H1 (cell line): ENCODE results near the gene RAN. TPM values are rescaled to one million over a fixed set of nuclear protein-coding genes. Genes with fewer than 3 reads are reported as not detected.
A peak's percentile ranks its signal among the peaks of the same experiment; 100 is the strongest.
"Not testable (repeated sequence)": the region's sequence is repeated elsewhere in the genome, so short reads cannot be mapped to it uniquely, and the experiment has no call there.

Source experiments
- CTCF ChIA-PET: fragments of 300-600 bp; sonication (Branson Sonifier 250); formaldehyde crosslinking; loops from one replicate; lab custom pipeline; 2021; ENCODE audit not compliant: partially characterized antibody; lab: Charles Lee
- POLR2A ChIA-PET: fragments of 300-600 bp; sonication (Branson Sonifier 250); formaldehyde crosslinking; loops from one replicate; lab custom pipeline; 2021; ENCODE audit warnings: inconsistent platforms; ENCODE audit not compliant: partially characterized antibody; lab: Charles Lee
- DNase-seq, 2 experiments: peaks; one replicate each; pipeline versions ENCODE4 v3.0.0 to v3.0.0-alpha.2; 2010 to 2022; ENCODE audit warnings: low spot score in 2 of 2, low read depth in 1 of 2, mixed read lengths in 1 of 2
- FAIRE-seq: peaks from 2 replicates; lab custom pipeline; 2011; peaks lifted over from hg19 to GRCh38; lab: Jason Lieb, UNC
- H2AFZ ChIP-seq: 2 replicates; pipeline ENCODE4 v1.8.1; 2012; ENCODE audit warnings: low read length, inconsistent platforms
- H2AK5ac ChIP-seq: 2 replicates; pipeline ENCODE4 v1.6.1; 2013; ENCODE audit warnings: low read depth, low read length
- H2BK120ac ChIP-seq: replicated peaks from 2 replicates; pipeline ENCODE3; 2013; ENCODE audit warnings: low read depth, low read length, inconsistent platforms
- H2BK12ac ChIP-seq: 2 replicates; pipeline ENCODE4 v1.6.1; 2013; ENCODE audit warnings: low read depth, low read length
- H2BK15ac ChIP-seq: 2 replicates; pipeline ENCODE4 v1.6.1; 2013; ENCODE audit warnings: low read length
- H2BK20ac ChIP-seq: 2 replicates; pipeline ENCODE4 v1.6.1; 2013; ENCODE audit warnings: low read length
- H2BK5ac ChIP-seq: 2 replicates; pipeline ENCODE4 v1.6.1; 2013; ENCODE audit warnings: low read depth, low read length
- H3K14ac ChIP-seq: 2 replicates; pipeline ENCODE4 v1.6.1; 2013; ENCODE audit warnings: inconsistent platforms; ENCODE audit not compliant: insufficient read length
- H3K18ac ChIP-seq: 2 replicates; pipeline ENCODE4 v1.6.1; 2013; ENCODE audit warnings: low read length; ENCODE audit errors: extremely low read depth
- H3K23ac ChIP-seq: 2 replicates; pipeline ENCODE4 v1.6.1; 2013; ENCODE audit warnings: inconsistent platforms; ENCODE audit not compliant: insufficient read length
- H3K23me2 ChIP-seq: 2 replicates; pipeline ENCODE4 v1.6.1; 2013; ENCODE audit warnings: low read depth, low read length
- H3K27ac ChIP-seq: 2 replicates; pipeline ENCODE4 v1.6.1; 2011; ENCODE audit warnings: low read depth, low read length, inconsistent platforms
- H3K27me3 ChIP-seq, 4 experiments: replicated peaks in 1 of 4; 1 replicate in 1 of 4; 2 replicates in 3 of 4; pipeline versions ENCODE4 v1.6.1 to v1.8.1; 2011 to 2013; ENCODE audit warnings: low read length in 3 of 4, mild to moderate bottlenecking in 3 of 4, inconsistent platforms in 2 of 4, mixed read lengths in 2 of 4, moderate library complexity in 1 of 4; ENCODE audit not compliant: control insufficient read depth in 3 of 4, insufficient read depth in 3 of 4; ENCODE audit errors: extremely low read depth in 1 of 4
- H3K36me3 ChIP-seq, 4 experiments: 2 replicates each; pipeline versions ENCODE4 v1.6.1 to v1.8.1; 2011 to 2013; ENCODE audit warnings: mild to moderate bottlenecking in 4 of 4, low read length in 3 of 4, moderate library complexity in 2 of 4, control low read depth in 1 of 4, inconsistent platforms in 1 of 4; ENCODE audit not compliant: insufficient read depth in 4 of 4, control insufficient read depth in 2 of 4
- H3K4ac ChIP-seq: replicated peaks from 2 replicates; pipeline ENCODE3; 2013; ENCODE audit warnings: low read length, low read depth, mixed read lengths, inconsistent platforms; ENCODE audit not compliant: insufficient read length
- H3K4me1 ChIP-seq, 4 experiments: replicated peaks in 1 of 4; 1 replicate in 1 of 4; 2 replicates in 3 of 4; pipeline versions ENCODE4 v1.6.1 to v1.8.1; 2011 to 2013; ENCODE audit warnings: low read length in 3 of 4, inconsistent platforms in 2 of 4, mixed read lengths in 1 of 4; ENCODE audit not compliant: insufficient read depth in 4 of 4, control insufficient read depth in 3 of 4
- H3K4me2 ChIP-seq, 2 experiments: 2 replicates each; pipeline versions ENCODE4 v1.6.1 to v1.8.1; 2011 to 2013; ENCODE audit warnings: low read depth in 2 of 2, low read length in 2 of 2, control low read depth in 1 of 2, inconsistent platforms in 1 of 2, mild to moderate bottlenecking in 1 of 2; ENCODE audit not compliant: insufficient read depth in 1 of 2
- H3K4me3 ChIP-seq, 4 experiments: fragments of 200-600, 300-600 bp in 1 of 4; sonication (generic), shearing (Covaris generic), sonication (Bioruptor Twin) in 1 of 4; 2 replicates each; pipeline versions ENCODE4 v1.5.1 to v1.8.1; 2011 to 2016; ENCODE audit warnings: low read length in 4 of 4, low read depth in 3 of 4, control low read depth in 2 of 4, inconsistent platforms in 2 of 4, mild to moderate bottlenecking in 2 of 4, mixed read lengths in 1 of 4, moderate library complexity in 1 of 4; ENCODE audit not compliant: insufficient read depth in 2 of 4; ENCODE audit errors: extremely low read depth in 1 of 4
- H3K56ac ChIP-seq: replicated peaks from 2 replicates; pipeline ENCODE3; 2013; ENCODE audit warnings: low read depth, mild to moderate bottlenecking, mixed read lengths, low read length, inconsistent platforms; ENCODE audit not compliant: insufficient read length
- H3K79me1 ChIP-seq: 2 replicates; pipeline ENCODE4 v1.6.1; 2013; ENCODE audit warnings: low read depth, low read length, control low read depth
- H3K79me2 ChIP-seq, 2 experiments: 2 replicates each; pipeline versions ENCODE4 v1.6.1 to v1.8.1; 2012 to 2013; ENCODE audit warnings: low read length in 2 of 2, mild to moderate bottlenecking in 2 of 2, inconsistent platforms in 1 of 2; ENCODE audit not compliant: insufficient read depth in 2 of 2, control insufficient read depth in 1 of 2
- H3K9ac ChIP-seq, 4 experiments: replicated peaks in 1 of 4; 1 replicate in 1 of 4; 2 replicates in 3 of 4; pipeline versions ENCODE4 v1.6.1 to v1.8.1; 2011 to 2013; ENCODE audit warnings: low read depth in 3 of 4, low read length in 3 of 4, control low read depth in 2 of 4, mild to moderate bottlenecking in 2 of 4, moderate library complexity in 2 of 4, inconsistent platforms in 1 of 4; ENCODE audit errors: extremely low read depth in 1 of 4
- H3K9me3 ChIP-seq, 2 experiments: 2 replicates each; pipeline versions ENCODE4 v1.6.1 to v1.8.1; 2012 to 2013; ENCODE audit warnings: mild to moderate bottlenecking in 2 of 2, moderate library complexity in 2 of 2, control low read depth in 1 of 2, inconsistent platforms in 1 of 2, low read depth in 1 of 2, low read length in 1 of 2, mixed read lengths in 1 of 2; ENCODE audit not compliant: insufficient read depth in 2 of 2
- H4K20me1 ChIP-seq, 2 experiments: replicated peaks in 1 of 2; 2 replicates each; pipeline versions ENCODE3 to v1.8.1; 2011 to 2013; ENCODE audit warnings: inconsistent platforms in 2 of 2, low read length in 2 of 2, mild to moderate bottlenecking in 1 of 2; ENCODE audit not compliant: insufficient read depth in 2 of 2, control insufficient read depth in 1 of 2
- H4K5ac ChIP-seq: 2 replicates; pipeline ENCODE4 v1.6.1; 2013; ENCODE audit warnings: low read length, low read depth, mixed read lengths, inconsistent platforms; ENCODE audit not compliant: insufficient read length
- H4K8ac ChIP-seq: 2 replicates; pipeline ENCODE4 v1.8.0; 2013; ENCODE audit warnings: mild to moderate bottlenecking, moderate library complexity, low read length, inconsistent platforms; ENCODE audit not compliant: insufficient read depth; ENCODE audit errors: extremely low read depth
- H4K91ac ChIP-seq: replicated peaks from 2 replicates; pipeline ENCODE3; 2013; ENCODE audit warnings: low read length, mixed read lengths, inconsistent platforms; ENCODE audit not compliant: insufficient read length
- WGBS, 2 experiments: shearing (Covaris generic) in 1 of 2; methylation state at CpG; one replicate each; pipeline versions ENCODE4 v1.1.6 to v1.1.7; 2013 to 2015; ENCODE audit warnings: low lambda C conversion rate in 2 of 2, mixed read lengths in 2 of 2, inconsistent platforms in 1 of 2, low coverage in 1 of 2, missing lambda C conversion rate in 1 of 2; ENCODE audit not compliant: insufficient replicate concordance in 2 of 2, insufficient coverage in 1 of 2, insufficient read length in 1 of 2; ENCODE audit errors: extremely low coverage in 1 of 2, missing lambda C conversion rate in 1 of 2; 5-methylcytosine and 5-hydroxymethylcytosine counted together
- polyA plus RNA-seq, 7 experiments: library from polyadenylated mRNA; depleted of rRNA in 3 of 7; stranded (reverse) in 5 of 7; unstranded in 2 of 7; fragments of >200 nt in 5 of 7; fragments of 200-250 nt in 2 of 7; gene quantifications; 1 replicate in 5 of 7; 2 replicates in 1 of 7; 4 replicates in 1 of 7; pipeline versions ENCODE4 v1.2.1 to v1.2.3, GENCODE V29; 2011 to 2013; ENCODE audit warnings: missing spikeins in 2 of 7, mixed read lengths in 2 of 7
- total RNA-seq: library from RNA; stranded (reverse); fragmentation: NEBNext Ultra II Directional; extraction: Animal tissue kit (Norgen Biotek cat#: 25700); gene quantifications from 2 replicates; pipeline ENCODE4 v1.2.1, GENCODE V29; 2021

Gene RAN
- total and polyA plus RNA-seq, 2 of the 8 experiments (the other 6 are each of a cell fraction or from before 2014, with no cell fraction given), result 2,064 to 2,203 TPM

DNA sequence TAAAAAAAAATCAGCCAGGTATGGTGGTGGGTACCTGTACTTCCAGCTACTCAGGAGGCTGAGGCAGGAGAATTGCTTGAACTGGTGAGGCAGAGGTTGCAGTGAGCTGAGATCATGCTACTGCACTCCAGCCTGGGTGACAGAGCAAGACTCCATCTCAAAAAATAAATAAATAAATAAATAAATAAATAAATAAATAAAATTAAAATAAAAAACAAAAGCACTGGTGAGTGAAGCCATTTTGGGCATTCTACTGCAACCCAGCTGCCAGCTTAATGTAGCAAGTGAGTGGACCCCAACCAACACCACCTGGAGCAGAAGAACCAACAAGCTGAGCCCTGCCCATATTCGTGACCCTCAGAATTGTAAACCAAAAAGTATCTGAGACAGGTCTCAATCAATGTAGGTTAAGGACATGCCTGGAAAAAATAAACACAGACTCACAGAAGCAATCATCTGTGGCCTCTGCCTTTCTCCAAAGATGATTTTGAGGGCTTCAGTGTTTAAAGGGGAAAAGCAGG, 23.0 kb upstream of the RAN start:
- Histone ChIP-seq H3K4ac (peak overlapping the region; percentile 53), H2BK5ac (peak overlapping the region; percentile 90), H2BK120ac (peak overlapping the region; percentile 94), H4K91ac (peak overlapping the region; percentile 85), H3K18ac (peak overlapping the region; percentile 71; the same call in 1 of the 2 replicates), H2BK12ac (peak overlapping the region; percentile 84), H2AK5ac (peak overlapping the region; percentile 3; the same call in 1 of the 2 replicates), H4K5ac (peak overlapping the region; percentile 51), H2BK20ac (peak overlapping the region; percentile 93), H3K27ac (0 out of 2 replicates have a peak overlapping the region, but pooled peaks have one; percentile 11), H2BK15ac (peak overlapping the region; percentile 95)
- H3K36me3 ChIP-seq, DNase-seq, H4K20me1 ChIP-seq, H3K27me3 ChIP-seq, H3K79me1 ChIP-seq, H3K4me2 ChIP-seq, H3K9ac ChIP-seq, FAIRE-seq, H3K56ac ChIP-seq, H3K23ac ChIP-seq, H3K4me3 ChIP-seq, H3K23me2 ChIP-seq, H4K8ac ChIP-seq, H2AFZ ChIP-seq, H3K14ac ChIP-seq, H3K79me2 ChIP-seq, H3K4me1 ChIP-seq, H3K9me3 ChIP-seq: not testable (repeated sequence)
- ChIA-PET CTCF (interaction anchor here (0.5 to 1.5 kb wide), 5 partner anchors 9 to 22 kb away, joined by 3 to 7 read pairs (median 4); partner anchors contain the start of gene STX2), POLR2A (interaction anchor here (1.7 to 5.2 kb wide), 4 partner anchors 9 to 31 kb away, joined by 7 to 28 read pairs (median 8); partner anchors contain the start of gene STX2)
- WGBS, 2 experiments, result 82% methylated on average over 1 of the region's 1 CpG; no CpG with 5 or more reads in 1 of the 2 experiments
